Esophagus mucosa (tissue), 1 donor: ENCODE results near the gene HIBADH. TPM values are rescaled to one million over a fixed set of nuclear protein-coding genes. Genes with fewer than 3 reads are reported as not detected.
"Not testable (repeated sequence)": the region's sequence is repeated elsewhere in the genome, so short reads cannot be mapped to it uniquely, and the experiment has no call there.

ENCODE experiments used
- ATAC-seq: fragments of 200-7000 bp; cut with Tn5 transposase; one replicate; pipeline ENCODE4 v1.9.1; 2020
- total RNA-seq: library from RNA; stranded (reverse); gene quantifications from one replicate; pipeline ENCODE4 v1.2.4, GENCODE V29; 2023
- donor health status: DM: yes; HTN: yes; CAD: no.

Gene HIBADH
- total RNA-seq, 1 donor from 2014 or later = 9.8 TPM

- no peak for ATAC-seq
Observed at GRCh38 chr7:27678617-27679260, 16.1 kb upstream of the HIBADH start.

DNA sequence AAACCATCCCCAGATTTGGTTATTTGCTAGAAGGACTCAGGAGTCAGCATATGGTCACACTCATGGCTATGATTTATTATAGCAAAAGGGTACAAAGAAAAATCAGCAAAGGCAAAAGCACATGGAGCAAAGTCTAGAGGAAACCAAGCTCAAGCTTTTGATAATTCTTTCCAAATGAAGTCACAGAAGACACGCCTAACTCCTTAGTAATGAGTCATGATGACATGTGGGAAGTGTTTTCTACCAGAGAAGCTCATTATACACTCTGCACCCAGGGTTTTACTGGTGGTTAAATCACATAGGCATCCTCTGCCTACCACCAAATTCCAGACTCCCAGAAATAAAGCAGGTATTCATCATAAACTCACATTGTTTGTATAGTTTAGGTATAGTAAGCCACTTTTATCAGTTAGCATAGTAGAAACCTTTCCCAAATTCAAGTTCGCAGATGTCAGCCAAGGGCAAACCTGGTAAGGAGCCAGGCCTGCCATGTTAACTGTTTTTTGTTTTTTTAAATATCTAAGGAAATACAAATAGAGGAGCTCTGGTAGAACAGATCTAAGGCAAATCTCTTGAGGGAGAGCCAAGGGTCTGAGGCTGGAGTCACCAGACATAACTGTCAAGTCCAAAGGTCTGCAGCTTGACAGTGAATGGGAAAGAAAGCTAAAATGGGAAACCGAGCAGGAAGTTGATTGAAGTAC is 15.4 kb upstream of the HIBADH start:
- ATAC-seq = peak; percentile 96

DNA sequence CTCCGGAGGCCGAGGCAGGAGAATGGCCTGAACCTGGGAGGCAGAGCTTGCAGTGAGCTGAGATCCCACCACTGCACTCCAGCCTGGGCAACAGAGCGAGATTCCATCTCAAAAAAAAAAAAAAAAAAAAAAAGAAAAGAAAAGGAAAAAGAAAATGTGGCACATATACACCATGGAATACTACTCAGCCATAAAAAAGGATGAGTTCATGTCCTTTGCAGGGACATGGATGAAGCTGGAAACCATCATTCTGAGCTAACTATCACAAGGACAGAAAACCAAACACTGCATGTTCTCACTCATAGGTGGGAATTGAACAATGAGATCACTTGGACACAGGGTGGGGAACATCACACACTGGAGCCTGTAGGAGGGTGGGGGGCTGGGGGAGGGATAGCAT is 11.4 kb upstream of the HIBADH start:
- ATAC-seq = not testable (repeated sequence)

- ATAC-seq = no peak
Observed at GRCh38 chr7:27671675-27672074, 9.0 kb upstream of the HIBADH start.

DNA sequence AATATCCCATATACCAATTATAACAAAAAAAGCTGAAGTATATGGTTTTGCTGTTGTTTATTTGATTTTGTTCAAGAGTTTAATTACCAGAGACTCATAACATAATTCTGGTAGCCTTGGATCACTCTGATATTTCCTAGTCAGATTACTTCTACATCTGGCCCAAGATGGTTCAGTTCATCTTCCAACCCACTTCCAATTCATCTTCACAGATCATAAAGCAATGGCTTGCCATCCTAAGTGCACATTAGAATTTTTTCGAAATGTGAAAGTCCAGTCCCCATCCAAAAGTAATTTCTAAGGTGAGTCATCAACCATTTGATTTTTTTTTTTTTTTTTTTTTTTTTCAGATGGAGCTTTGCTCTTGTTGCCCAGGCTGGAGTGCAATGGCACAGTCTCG is 8.0 kb upstream of the HIBADH start:
- no peak for ATAC-seq

DNA sequence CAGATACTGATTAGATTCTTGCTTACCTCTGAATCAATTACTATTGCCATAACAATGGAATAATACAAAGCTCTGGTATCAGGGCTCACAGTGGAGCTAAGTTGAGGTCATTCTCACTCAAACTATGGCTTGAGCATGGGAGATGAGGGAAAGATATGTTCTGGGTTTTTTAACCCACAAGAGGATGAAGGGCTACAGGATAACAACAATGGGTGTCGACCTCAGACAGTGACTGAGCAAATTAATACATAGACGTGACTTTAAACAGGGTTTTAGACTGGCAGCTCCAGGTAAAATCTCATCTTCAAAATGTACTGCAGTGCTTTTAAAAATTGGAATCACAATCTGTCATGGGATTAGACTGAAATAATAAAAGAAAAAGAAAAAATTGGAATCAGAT is 7.5 kb upstream of the HIBADH start:
- ATAC-seq = no peak

DNA sequence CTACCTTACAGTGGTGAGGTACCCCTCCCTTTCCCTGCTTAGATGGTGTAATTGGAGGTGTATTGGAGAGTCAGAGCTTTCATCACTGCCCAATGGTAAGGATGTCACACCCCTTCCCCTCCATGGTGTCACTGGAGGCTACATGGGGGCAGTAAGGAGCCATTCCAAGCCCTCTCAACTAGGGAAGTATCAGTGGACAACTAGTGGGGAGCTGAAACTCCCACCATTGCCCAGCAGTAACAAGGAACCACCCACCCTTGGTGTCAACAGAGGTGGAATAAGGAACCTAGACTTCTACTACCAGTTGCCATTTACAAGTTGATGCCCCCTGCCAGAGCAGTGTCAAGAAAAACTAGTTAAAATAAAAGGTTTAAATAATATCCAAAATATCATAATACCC is 2.8 kb upstream of the HIBADH start:
- no peak for ATAC-seq

- no peak for ATAC-seq
Observed at GRCh38 chr7:27663989-27664331, 1.3 kb upstream of the HIBADH start.

- ATAC-seq = peak; percentile 7
Observed at GRCh38 chr7:27661811-27662489, 733 bp downstream of the HIBADH start.

- no peak for ATAC-seq
Observed at GRCh38 chr7:27656724-27657123, 6.0 kb downstream of the HIBADH start.

GRCh38 chr7:27655184-27655583 is 7.5 kb downstream of the HIBADH start:
- ATAC-seq = no peak

DNA sequence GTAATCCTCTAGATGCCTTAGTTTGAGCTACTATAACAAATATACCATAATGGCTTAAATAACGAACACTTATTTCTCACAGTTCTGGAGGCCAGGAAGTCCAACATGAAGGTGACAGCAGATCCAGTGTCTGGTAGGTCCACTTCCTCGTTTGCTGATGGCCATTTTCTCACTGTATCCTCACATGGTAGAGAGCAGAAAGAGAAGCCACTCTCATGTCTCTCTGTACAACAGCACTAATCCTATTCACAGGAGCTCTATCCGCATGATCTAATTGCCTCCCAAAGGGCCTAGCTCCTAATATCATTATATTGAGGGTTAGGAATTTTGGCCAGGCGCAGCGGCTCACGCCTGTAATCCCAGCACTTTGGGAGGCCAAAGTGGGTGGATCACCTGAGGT is 10.2 kb downstream of the HIBADH start:
- ATAC-seq = no peak

GRCh38 chr7:27651702-27652101 is 11.0 kb downstream of the HIBADH start:
- ATAC-seq = no peak

- no peak for ATAC-seq
Observed at GRCh38 chr7:27650283-27650682, 12.4 kb downstream of the HIBADH start.

DNA sequence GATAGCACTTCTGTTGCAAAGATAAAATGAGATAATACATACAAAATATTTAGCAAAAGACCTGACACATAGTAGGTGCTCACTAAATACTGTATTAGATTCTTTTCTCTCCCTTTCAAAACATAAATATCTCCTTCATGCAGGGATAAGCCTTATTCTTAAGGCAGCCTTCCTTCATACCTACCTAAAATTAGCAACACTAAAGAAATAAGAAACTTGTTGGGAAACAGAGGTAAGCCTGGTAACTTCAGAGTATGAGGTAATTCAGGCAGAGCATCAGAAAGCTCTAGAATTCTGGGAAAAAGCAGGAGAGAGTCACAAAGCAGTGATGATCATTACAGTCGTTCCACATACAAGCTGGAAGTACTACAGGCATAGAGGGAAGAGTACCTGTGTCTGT is 15.2 kb downstream of the HIBADH start:
- ATAC-seq = no peak

GRCh38 chr7:27647046-27647445 is 15.6 kb downstream of the HIBADH start:
- ATAC-seq = peak; percentile 71

GRCh38 chr7:27642271-27642670 is 20.4 kb downstream of the HIBADH start:
- ATAC-seq = peak; percentile 81

- peak; percentile 50 for ATAC-seq
Observed at GRCh38 chr7:27641581-27642230, 21.0 kb downstream of the HIBADH start.

DNA sequence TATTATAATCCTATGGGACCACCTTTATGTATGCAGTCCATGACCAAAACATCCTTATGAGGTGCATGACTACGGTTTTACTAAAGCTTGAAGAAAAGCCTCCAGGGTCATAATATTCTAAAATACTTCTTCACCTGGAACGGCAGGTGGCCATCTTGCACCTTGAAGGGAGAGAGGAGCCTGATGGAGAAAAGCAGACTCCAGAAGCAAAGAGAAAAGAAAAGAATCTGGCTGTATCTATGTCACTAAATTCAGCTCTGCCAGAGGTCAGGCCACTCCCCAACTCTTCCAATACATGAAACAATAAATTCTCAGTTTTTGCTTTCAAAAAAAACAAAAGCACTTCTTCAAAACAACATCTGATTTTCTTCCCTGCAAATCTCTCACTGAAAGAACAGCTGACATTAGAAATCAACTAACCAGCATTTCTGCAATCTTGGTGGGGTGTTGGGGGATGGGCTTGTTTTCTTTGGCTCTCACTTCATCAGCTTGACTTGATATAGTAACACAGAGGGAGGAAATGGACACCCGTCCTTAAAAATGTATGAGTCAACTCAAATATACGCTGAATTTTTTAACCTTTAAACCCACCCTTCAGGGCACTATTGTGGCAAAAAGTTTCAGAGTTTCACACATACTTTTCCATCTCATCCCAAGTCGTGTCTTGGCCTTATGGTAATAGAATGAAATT is 21.7 kb downstream of the HIBADH start:
- no peak for ATAC-seq

DNA sequence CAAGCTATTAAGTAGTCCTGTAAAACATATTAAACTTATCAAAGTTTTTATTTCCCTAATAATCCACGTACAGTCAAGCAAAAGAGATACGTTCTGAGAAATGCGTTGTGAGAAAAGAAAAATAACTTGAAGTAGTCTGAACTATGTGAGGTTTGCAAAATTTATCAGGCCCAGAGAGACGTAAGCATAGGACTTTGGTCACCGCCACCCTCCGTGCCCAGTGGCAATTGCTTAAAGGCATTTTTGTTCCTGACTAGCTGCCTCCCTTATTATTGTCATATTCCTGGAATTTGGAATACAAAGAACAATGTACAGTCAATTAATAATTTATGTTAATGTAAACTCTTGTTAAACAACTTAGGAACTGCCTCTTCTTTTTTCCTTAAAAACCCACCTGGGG is 22.8 kb downstream of the HIBADH start:
- no peak for ATAC-seq

- not testable (repeated sequence) for ATAC-seq
Observed at GRCh38 chr7:27639048-27639447, 23.6 kb downstream of the HIBADH start.

GRCh38 chr7:27636326-27637006 is 26.2 kb downstream of the HIBADH start:
- no peak for ATAC-seq
